Neural cell (in vitro differentiated cells): Measurements from ENCODE around the gene RUBCNL. TPM values are rescaled to one million over a fixed set of nuclear protein-coding genes. Genes with fewer than 3 reads are reported as not detected.

Experiments
- H2AFZ ChIP-seq: fragments of 200-600, 300-800 bp; sonication (generic), shearing (Covaris generic); 2 replicates; pipeline ENCODE4 v1.6.0; 2014; ENCODE audit warnings: low read depth, mild to moderate bottlenecking, antibody characterized with exemption, low read length, moderate library complexity
- H3F3A ChIP-seq: fragments of 200-600 bp; shearing (Covaris generic); 2 replicates; pipeline ENCODE4 v1.6.1; 2016; ENCODE audit warnings: mild to moderate bottlenecking, moderate library complexity, mixed read lengths, antibody characterized with exemption, low read length; ENCODE audit not compliant: insufficient read depth, poor library complexity, severe bottlenecking
- H3K27ac ChIP-seq: fragments of 200-600, 300-800 bp; sonication (generic), shearing (Covaris generic); 2 replicates; pipeline ENCODE4 v1.5.1; 2014; ENCODE audit warnings: mild to moderate bottlenecking, low read length, moderate library complexity
- H3K27me3 ChIP-seq: fragments of 300-800, 200-600 bp; sonication (generic), shearing (Covaris generic); 2 replicates; pipeline ENCODE4 v1.6.0; 2014; ENCODE audit warnings: mild to moderate bottlenecking, low read depth, low read length, moderate library complexity; ENCODE audit not compliant: insufficient read depth
- H3K36me3 ChIP-seq: fragments of 300-800, 200-600 bp; sonication (generic), shearing (Covaris generic); 2 replicates; pipeline ENCODE4 v1.5.1; 2014; ENCODE audit warnings: mild to moderate bottlenecking, antibody characterized with exemption, low read length, moderate library complexity; ENCODE audit not compliant: insufficient read depth
- H3K4me2 ChIP-seq: fragments of 300-800, 200-600 bp; sonication (generic), shearing (Covaris generic); 2 replicates; pipeline ENCODE4 v1.6.0; 2014; ENCODE audit warnings: mild to moderate bottlenecking, low read length
- H3K4me3 ChIP-seq: fragments of 300-800, 200-600 bp; sonication (generic), shearing (Covaris generic); 2 replicates; pipeline ENCODE4 v1.5.1; 2014; ENCODE audit warnings: mild to moderate bottlenecking, low read length, moderate library complexity
- H3K79me2 ChIP-seq: fragments of 200-600 bp; shearing (Covaris generic); replicated peaks from 2 replicates; pipeline ENCODE4 v1.6.0; 2014; ENCODE audit warnings: mild to moderate bottlenecking, low read length, moderate library complexity; ENCODE audit not compliant: insufficient read depth
- H3K9ac ChIP-seq: fragments of 300-800, 200-600 bp; sonication (generic), shearing (Covaris generic); 2 replicates; pipeline ENCODE4 v1.6.1; 2016; ENCODE audit warnings: mild to moderate bottlenecking, low read length, mixed read lengths
- H3K9me2 ChIP-seq: fragments of 200-600 bp; shearing (Covaris generic); 2 replicates; pipeline ENCODE4 v1.6.1; 2016; ENCODE audit warnings: mild to moderate bottlenecking, low read length, mixed read lengths; ENCODE audit not compliant: insufficient read depth
- H3K9me3 ChIP-seq: fragments of 200-600, 300-800 bp; sonication (generic), shearing (Covaris generic); 2 replicates; pipeline ENCODE4 v1.6.1; 2016; ENCODE audit warnings: mild to moderate bottlenecking, mixed run types, low read length, moderate library complexity, mixed read lengths
- H4K20me1 ChIP-seq: fragments of 200-600 bp; shearing (Covaris generic); 2 replicates; pipeline ENCODE4 v1.6.1; 2016; ENCODE audit warnings: mild to moderate bottlenecking, mixed run types; ENCODE audit not compliant: insufficient read depth
- CTCF ChIP-seq: fragments of 450-650 bp; IDR thresholded peaks from 2 replicates; pipeline ENCODE4 v1.5.1; 2014; ENCODE audit warnings: antibody characterized with exemption, mild to moderate bottlenecking, moderate library complexity; ENCODE audit not compliant: poor library complexity, severe bottlenecking
- EP300 ChIP-seq: fragments of 450-650 bp; conservative IDR thresholded peaks from 2 replicates; pipeline ENCODE4 v1.6.1; 2014; ENCODE audit warnings: antibody characterized with exemption, mild to moderate bottlenecking, moderate library complexity; ENCODE audit not compliant: poor library complexity, severe bottlenecking
- EZH2 ChIP-seq: fragments of 200-600, 300-800 bp; shearing (Covaris generic), sonication (generic); IDR thresholded peaks from 2 replicates; pipeline ENCODE4 v1.6.1; 2014; ENCODE audit warnings: antibody characterized with exemption, low read length, borderline replicate concordance, mild to moderate bottlenecking; ENCODE audit not compliant: insufficient read depth, poor library complexity, severe bottlenecking
- MXI1 ChIP-seq: fragments of 450-650 bp; conservative IDR thresholded peaks from 2 replicates; pipeline ENCODE4 v1.6.1; 2014; ENCODE audit warnings: antibody characterized with exemption, mild to moderate bottlenecking; ENCODE audit not compliant: poor library complexity, severe bottlenecking
- POLR2AphosphoS5 ChIP-seq: IDR thresholded peaks from 2 replicates; pipeline ENCODE4 v1.6.1; 2012
- RAD21 ChIP-seq: fragments of 450-650 bp; conservative IDR thresholded peaks from 2 replicates; pipeline ENCODE4 v1.6.1; 2014; ENCODE audit warnings: antibody characterized with exemption, mild to moderate bottlenecking, moderate library complexity
- REST ChIP-seq: IDR thresholded peaks from 2 replicates; pipeline ENCODE4 v1.6.1; 2012; ENCODE audit warnings: borderline replicate concordance
- SMC3 ChIP-seq: fragments of 450-650 bp; conservative IDR thresholded peaks from 2 replicates; pipeline ENCODE4 v1.6.1; 2014; ENCODE audit warnings: antibody characterized with exemption, mild to moderate bottlenecking, moderate library complexity; ENCODE audit not compliant: poor library complexity
- TAF1 ChIP-seq: IDR thresholded peaks from 2 replicates; pipeline ENCODE4 v1.6.1; 2012; ENCODE audit warnings: low read depth
- polyA plus RNA-seq: library from polyadenylated mRNA; depleted of rRNA; stranded (reverse); fragments of >200 nt; gene quantifications from 2 replicates; pipeline ENCODE4 v1.2.3, GENCODE V29; 2014

The RUBCNL gene
- polyA plus RNA-seq, 1 donor from 2014 or later: not detected

GRCh38 chr13:46354156-46355087, 32.6 kb downstream of the RUBCNL start:
- TF ChIP-seq REST (no peak), RAD21 (no peak), TAF1 (no peak), EP300 (no peak), EZH2 (no peak), SMC3 (no peak), MXI1 (no peak), POLR2AphosphoS5 (no peak), CTCF (no peak)
- no peaks in the 10 kb centered on the region for H3K27me3 ChIP-seq
- H3K79me2 ChIP-seq: no peaks in the 10 kb centered on the region
- H3K27ac ChIP-seq: no peak overlapping the region
- no peak overlapping the region for H3K4me3 ChIP-seq
- no peaks in the 10 kb centered on the region for H3F3A ChIP-seq
- H3K9ac ChIP-seq: no peak overlapping the region
- no peak overlapping the region for H3K4me2 ChIP-seq
- H2AFZ ChIP-seq: no peak overlapping the region
- H3K36me3 ChIP-seq: no peaks in the 10 kb centered on the region
- no peaks in the 10 kb centered on the region for H3K9me2 ChIP-seq
- no peaks in the 10 kb centered on the region for H3K9me3 ChIP-seq
- no peaks in the 10 kb centered on the region for H4K20me1 ChIP-seq

- no peaks in the 10 kb centered on the region for H3K9me2 ChIP-seq
- no peak overlapping the region for H3K9ac ChIP-seq
- H3K27ac ChIP-seq: no peak overlapping the region
- no peaks in the 10 kb centered on the region for H3K9me3 ChIP-seq
- no peak overlapping the region for H2AFZ ChIP-seq
- no peaks in the 10 kb centered on the region for H3F3A ChIP-seq
- H3K79me2 ChIP-seq: no peaks in the 10 kb centered on the region
- H4K20me1 ChIP-seq: no peaks in the 10 kb centered on the region
- H3K4me2 ChIP-seq: no peak overlapping the region
- no peak overlapping the region for H3K4me3 ChIP-seq
- H3K27me3 ChIP-seq: no peaks in the 10 kb centered on the region
- no peaks in the 10 kb centered on the region for H3K36me3 ChIP-seq
- no peak for TF ChIP-seq MXI1
These were observed 34.2 kb downstream of the RUBCNL start for GRCh38 chr13:46352805-46353204.
